ENCODE data around the gene RHEB. TPM values are rescaled to one million over a fixed set of nuclear protein-coding genes. Genes with fewer than 3 reads are reported as not detected.

The RHEB gene
- total RNA-seq, 1 experiment from 2014 or later: 87.0 TPM

- Histone ChIP-seq H3K79me2 (ENCODE audit: low read length) (no peaks in the 10 kb centered on the region), H3K27me3 (ENCODE audit: low read length) (no peaks in the 10 kb centered on the region), H3F3A (ENCODE audit: low read length, unreplicated experiment) (no peaks in the 10 kb centered on the region), H3K4me3 (ENCODE audit: low read length) (no peak overlapping the region), H3K4me1 (ENCODE audit: insufficient read depth, low read length) (peaks cover 21% of the 10 kb centered on the region), H3K36me3 (ENCODE audit: low read depth, low read length) (no peaks in the 10 kb centered on the region), H3K9me3 (ENCODE audit: low read length) (no peaks in the 10 kb centered on the region), H3K4me2 (ENCODE audit: low read length) (no peak overlapping the region), H2AFZ (ENCODE audit: low read length) (no peak overlapping the region), H3K9me2 (replicated peaks; ENCODE audit: low read length) (no peaks in the 10 kb centered on the region), H3K27ac (ENCODE audit: low read length) (no peak overlapping the region), H3K9ac (ENCODE audit: low read length) (no peak overlapping the region), H4K20me1 (ENCODE audit: low read length) (no peaks in the 10 kb centered on the region)
- ATAC-seq (no peak), DNase-seq (peak; percentile 59)
- CTCF ChIA-PET: no interaction called here
- intact Hi-C loops (cut with micrococcal nuclease): no loop called here
- no TSS peak for BruUV-seq (replicated peaks)
- TF ChIP-seq EZH2phosphoT487 (IDR thresholded peaks at IDR 0.05; ENCODE audit: borderline replicate concordance, low read length) (no peak), EZH2 (IDR thresholded peaks at IDR 0.05; ENCODE audit: low read length, unreplicated experiment) (no peak), CTCF (conservative IDR thresholded peaks at IDR 0.05; ENCODE audit: low read depth, low read length) (no peak)
- POLR2A ChIA-PET (ENCODE audit: unreplicated experiment): interaction anchor here (1.2 kb wide), 1 partner anchor 31 kb away, joined by 4 read pairs; no protein-coding TSS in a partner anchor
Observed at GRCh38 chr7:151550656-151551286, 31.1 kb upstream of the RHEB start.

- no peaks in the 10 kb centered on the region for H3K27me3 ChIP-seq (ENCODE audit: low read length)
- H3K9ac ChIP-seq (ENCODE audit: low read length): no peak overlapping the region
- no peak for TF ChIP-seq EZH2 (IDR thresholded peaks at IDR 0.05; ENCODE audit: low read length, unreplicated experiment)
- TF ChIP-seq EZH2phosphoT487 (IDR thresholded peaks at IDR 0.05; ENCODE audit: borderline replicate concordance, low read length): no peak
- no peak for TF ChIP-seq CTCF (conservative IDR thresholded peaks at IDR 0.05; ENCODE audit: low read depth, low read length)
- no TSS peak for BruUV-seq (replicated peaks)
- no peaks in the 10 kb centered on the region for H3K79me2 ChIP-seq (ENCODE audit: low read length)
- intact Hi-C loops (cut with micrococcal nuclease): no loop called here
- H3K36me3 ChIP-seq (ENCODE audit: low read depth, low read length): no peaks in the 10 kb centered on the region
- ATAC-seq (no peak), DNase-seq (no peak)
- no peak overlapping the region for H3K4me3 ChIP-seq (ENCODE audit: low read length)
- peaks cover 21% of the 10 kb centered on the region for H3K4me1 ChIP-seq (ENCODE audit: insufficient read depth, low read length)
- no peaks in the 10 kb centered on the region for H3F3A ChIP-seq (ENCODE audit: low read length, unreplicated experiment)
- CTCF ChIA-PET: no interaction called here
- no peaks in the 10 kb centered on the region for H3K9me2 ChIP-seq (replicated peaks; ENCODE audit: low read length)
- POLR2A ChIA-PET (ENCODE audit: unreplicated experiment): no interaction called here
- no peak overlapping the region for H3K27ac ChIP-seq (ENCODE audit: low read length)
- no peak overlapping the region for H3K4me2 ChIP-seq (ENCODE audit: low read length)
- no peak overlapping the region for H2AFZ ChIP-seq (ENCODE audit: low read length)
- no peaks in the 10 kb centered on the region for H3K9me3 ChIP-seq (ENCODE audit: low read length)
- no peaks in the 10 kb centered on the region for H4K20me1 ChIP-seq (ENCODE audit: low read length)
Observed at GRCh38 chr7:151549644-151550043, 29.9 kb upstream of the RHEB start.

- no peak overlapping the region for H3K4me3 ChIP-seq (ENCODE audit: low read length)
Observed at GRCh38 chr7:151549083-151549482, 29.4 kb upstream of the RHEB start.

More at GRCh38 chr7:151549083-151549482, 29.4 kb upstream of the RHEB start:
- ChIA-PET CTCF (no interaction called here), POLR2A (ENCODE audit: unreplicated experiment) (no interaction called here)
- DNase-seq (no peak), ATAC-seq (no peak)
- Histone ChIP-seq H4K20me1 (ENCODE audit: low read length) (no peaks in the 10 kb centered on the region), H3K9me2 (replicated peaks; ENCODE audit: low read length) (no peaks in the 10 kb centered on the region), H2AFZ (ENCODE audit: low read length) (no peak overlapping the region), H3K4me2 (ENCODE audit: low read length) (no peak overlapping the region), H3K79me2 (ENCODE audit: low read length) (no peaks in the 10 kb centered on the region), H3K4me1 (ENCODE audit: insufficient read depth, low read length) (peaks cover 21% of the 10 kb centered on the region), H3K36me3 (ENCODE audit: low read depth, low read length) (no peaks in the 10 kb centered on the region), H3K27me3 (ENCODE audit: low read length) (no peaks in the 10 kb centered on the region), H3K9me3 (ENCODE audit: low read length) (no peaks in the 10 kb centered on the region), H3F3A (ENCODE audit: low read length, unreplicated experiment) (no peaks in the 10 kb centered on the region), H3K9ac (ENCODE audit: low read length) (no peak overlapping the region), H3K27ac (ENCODE audit: low read length) (no peak overlapping the region)
- BruUV-seq (replicated peaks): no TSS peak
- intact Hi-C loops (cut with micrococcal nuclease): no loop called here
- TF ChIP-seq CTCF (conservative IDR thresholded peaks at IDR 0.05; ENCODE audit: low read depth, low read length): no peak

Data from PC-3 (cell line).